Measurements from ENCODE around the gene SMPD3. TPM values are rescaled to one million over a fixed set of nuclear protein-coding genes. Genes with fewer than 3 reads are reported as not detected.
A peak's percentile ranks its signal among the peaks of the same experiment; 100 is the strongest.

SMPD3 gene
- total RNA-seq, 3 donors from 2014 or later: under 0.01 to 15.4 (median 2.9) TPM

DNA sequence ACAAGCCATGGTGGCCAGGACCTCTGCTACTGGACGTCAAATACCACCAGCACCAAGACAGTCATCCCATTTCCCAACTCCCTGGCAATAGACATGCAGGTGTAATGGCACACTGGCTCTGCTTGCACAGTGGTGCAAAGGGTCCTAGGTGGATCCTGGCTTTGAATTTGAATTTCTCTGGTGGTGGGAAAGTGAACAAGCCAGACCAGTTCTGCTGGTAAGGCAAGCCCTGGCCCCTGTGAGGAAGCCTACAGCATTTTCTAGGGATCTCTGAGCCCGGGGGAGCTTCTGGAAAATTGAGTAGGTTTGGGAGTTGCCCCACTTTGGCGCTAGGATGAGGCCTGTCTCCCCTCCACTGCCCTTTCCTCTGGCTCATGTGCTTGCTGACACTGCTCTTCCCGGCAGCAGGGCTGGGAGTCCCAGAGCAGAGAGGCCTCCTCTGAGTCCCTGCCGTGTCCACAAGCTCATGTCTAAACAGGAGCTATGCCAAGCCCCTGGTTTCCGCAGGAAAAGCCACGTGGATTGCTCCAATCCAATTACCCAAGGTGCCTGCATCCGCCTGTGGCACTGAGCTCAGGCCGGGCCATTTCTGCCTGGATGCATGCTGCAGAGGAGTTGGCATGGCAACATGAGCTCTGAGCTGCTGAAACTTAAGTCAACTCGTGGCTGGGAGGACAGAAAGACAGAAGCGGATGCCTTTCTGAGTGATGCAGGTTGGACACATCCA is 70.5 kb downstream of the SMPD3 start:
- peak in 1 of 2 donors; percentile 61 for DNase-seq (ENCODE audit: low spot score in 2 of 2)
- TF ChIP-seq, protein P1, sequence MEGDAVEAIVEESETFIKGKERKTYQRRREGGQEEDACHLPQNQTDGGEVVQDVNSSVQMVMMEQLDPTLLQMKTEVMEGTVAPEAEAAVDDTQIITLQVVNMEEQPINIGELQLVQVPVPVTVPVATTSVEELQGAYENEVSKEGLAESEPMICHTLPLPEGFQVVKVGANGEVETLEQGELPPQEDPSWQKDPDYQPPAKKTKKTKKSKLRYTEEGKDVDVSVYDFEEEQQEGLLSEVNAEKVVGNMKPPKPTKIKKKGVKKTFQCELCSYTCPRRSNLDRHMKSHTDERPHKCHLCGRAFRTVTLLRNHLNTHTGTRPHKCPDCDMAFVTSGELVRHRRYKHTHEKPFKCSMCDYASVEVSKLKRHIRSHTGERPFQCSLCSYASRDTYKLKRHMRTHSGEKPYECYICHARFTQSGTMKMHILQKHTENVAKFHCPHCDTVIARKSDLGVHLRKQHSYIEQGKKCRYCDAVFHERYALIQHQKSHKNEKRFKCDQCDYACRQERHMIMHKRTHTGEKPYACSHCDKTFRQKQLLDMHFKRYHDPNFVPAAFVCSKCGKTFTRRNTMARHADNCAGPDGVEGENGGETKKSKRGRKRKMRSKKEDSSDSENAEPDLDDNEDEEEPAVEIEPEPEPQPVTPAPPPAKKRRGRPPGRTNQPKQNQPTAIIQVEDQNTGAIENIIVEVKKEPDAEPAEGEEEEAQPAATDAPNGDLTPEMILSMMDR (IDR thresholded peaks at IDR 0.05): no peak
- TF ChIP-seq POLR2A (IDR thresholded peaks at IDR 0.05): no peak
- TF ChIP-seq POLR2AphosphoS5 (IDR thresholded peaks at IDR 0.05): no peak
- intact Hi-C loops (cut with DNase I; ENCODE audit: low total_unique reads): no loop called here
- Histone ChIP-seq H3K4me3 (no peak overlapping the region), H3K9me3 (no peaks in the 10 kb centered on the region), H3K36me3 (no peaks in the 10 kb centered on the region), H3K27ac (peak overlapping the region in 1 of 2 donors; percentile 32), H3K27me3 (no peaks in the 10 kb centered on the region), H3K4me1 (no peaks in the 10 kb centered on the region)

DNA sequence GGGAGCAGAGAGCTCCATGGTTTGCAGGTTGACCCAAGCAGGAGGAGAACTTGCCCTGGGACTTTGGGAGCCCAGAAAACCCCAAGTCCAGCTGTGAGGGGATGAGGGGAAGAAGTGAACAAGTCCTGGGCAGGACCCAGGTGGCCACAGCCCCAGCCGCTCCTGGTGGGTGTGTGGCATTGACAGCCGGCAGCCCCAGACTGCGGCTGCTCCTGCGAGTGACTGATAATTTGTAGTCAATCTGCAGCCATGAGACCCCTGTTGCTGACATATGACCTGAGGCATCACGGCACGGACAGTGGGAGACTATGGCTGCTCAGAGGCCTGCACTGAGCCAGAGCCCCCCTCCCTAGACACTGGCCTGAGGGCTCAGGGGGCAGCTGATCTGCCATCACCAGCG is 71.1 kb downstream of the SMPD3 start:
- Histone ChIP-seq H3K9me3 (no peaks in the 10 kb centered on the region), H3K4me1 (no peaks in the 10 kb centered on the region), H3K4me3 (no peak overlapping the region), H3K27ac (peak overlapping the region in 1 of 2 donors; percentile 32), H3K36me3 (no peaks in the 10 kb centered on the region), H3K27me3 (no peaks in the 10 kb centered on the region)
- intact Hi-C loops (cut with DNase I; ENCODE audit: low total_unique reads): no loop called here
- TF ChIP-seq POLR2AphosphoS5 (IDR thresholded peaks at IDR 0.05): no peak
- DNase-seq (ENCODE audit: low spot score in 2 of 2): no peak

DNA sequence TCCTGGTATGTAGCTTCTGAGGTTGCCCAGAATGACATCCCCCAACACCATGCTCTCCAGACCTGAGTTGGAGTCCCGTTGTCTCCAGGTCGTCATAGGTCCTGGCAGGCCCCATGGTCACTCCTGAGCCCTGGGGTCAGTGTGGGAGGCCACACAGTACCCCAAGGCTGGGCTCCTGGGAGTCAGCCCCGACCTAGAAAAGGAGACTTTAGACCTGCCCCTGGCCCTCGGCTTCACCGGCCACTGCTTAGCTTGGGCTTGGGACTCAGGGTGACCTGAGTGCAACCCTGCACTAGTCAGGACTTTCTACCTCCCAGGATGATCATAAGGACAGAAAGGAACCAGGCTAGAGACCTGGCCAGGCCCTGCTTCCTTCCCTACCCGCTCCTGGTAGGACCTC is 71.7 kb downstream of the SMPD3 start:
- intact Hi-C loops (cut with DNase I; ENCODE audit: low total_unique reads): no loop called here
- Histone ChIP-seq H3K36me3 (no peaks in the 10 kb centered on the region), H3K27ac (no peak overlapping the region), H3K4me3 (no peak overlapping the region), H3K27me3 (no peaks in the 10 kb centered on the region), H3K4me1 (no peaks in the 10 kb centered on the region), H3K9me3 (no peaks in the 10 kb centered on the region)
- TF ChIP-seq POLR2AphosphoS5 (IDR thresholded peaks at IDR 0.05): no peak
- TF ChIP-seq POLR2A (IDR thresholded peaks at IDR 0.05): no peak
- TF ChIP-seq, protein P1 (IDR thresholded peaks at IDR 0.05): no peak
- DNase-seq (ENCODE audit: low spot score in 2 of 2): no peak

DNA sequence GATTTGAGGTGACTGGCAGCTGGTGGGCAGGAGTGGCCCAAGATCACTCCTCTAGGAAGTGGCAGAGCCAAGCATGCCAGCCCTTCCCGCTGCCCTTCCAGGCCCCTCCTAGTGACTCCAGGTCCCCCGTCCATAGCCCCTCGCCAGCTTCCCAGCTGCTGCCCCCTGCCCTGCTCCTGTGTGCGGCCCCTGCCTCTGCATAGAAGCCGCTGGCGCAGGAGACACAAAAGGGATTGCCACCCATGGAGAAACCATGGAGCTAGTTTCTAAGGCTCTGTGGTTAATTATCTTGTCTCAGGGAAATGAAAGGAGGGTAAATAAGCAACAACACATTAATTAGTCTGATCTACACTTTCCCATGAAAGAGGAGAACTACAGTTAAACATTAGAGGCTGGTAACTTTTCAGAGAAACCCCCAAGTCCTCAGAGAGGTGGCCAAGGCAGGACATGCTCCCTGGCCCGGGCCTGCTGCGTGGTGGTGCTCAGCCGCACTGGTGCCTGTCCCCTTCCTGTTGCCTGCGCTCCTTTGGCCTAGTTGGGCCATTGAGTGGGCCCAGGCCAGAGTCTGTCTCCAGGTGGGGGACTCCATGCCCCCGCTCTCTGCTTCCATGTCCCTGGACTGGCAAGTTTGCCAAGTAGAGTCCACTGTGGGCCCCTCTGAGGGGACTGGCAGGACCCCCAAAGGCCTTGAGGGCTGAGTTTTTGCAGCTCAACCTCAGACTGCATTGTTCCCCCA is 72.3 kb downstream of the SMPD3 start:
- no peak overlapping the region for H3K4me3 ChIP-seq
- H3K9me3 ChIP-seq: no peaks in the 10 kb centered on the region
- intact Hi-C loops (cut with DNase I; ENCODE audit: low total_unique reads): no loop called here
- DNase-seq (ENCODE audit: low spot score in 2 of 2): no peak
- no peaks in the 10 kb centered on the region for H3K4me1 ChIP-seq
- H3K36me3 ChIP-seq: no peaks in the 10 kb centered on the region
- H3K27ac ChIP-seq: no peak overlapping the region
- no peaks in the 10 kb centered on the region for H3K27me3 ChIP-seq
- TF ChIP-seq, protein P1 (IDR thresholded peaks at IDR 0.05): no peak
- TF ChIP-seq POLR2AphosphoS5 (IDR thresholded peaks at IDR 0.05) (no peak), POLR2A (IDR thresholded peaks at IDR 0.05) (no peak)

DNA sequence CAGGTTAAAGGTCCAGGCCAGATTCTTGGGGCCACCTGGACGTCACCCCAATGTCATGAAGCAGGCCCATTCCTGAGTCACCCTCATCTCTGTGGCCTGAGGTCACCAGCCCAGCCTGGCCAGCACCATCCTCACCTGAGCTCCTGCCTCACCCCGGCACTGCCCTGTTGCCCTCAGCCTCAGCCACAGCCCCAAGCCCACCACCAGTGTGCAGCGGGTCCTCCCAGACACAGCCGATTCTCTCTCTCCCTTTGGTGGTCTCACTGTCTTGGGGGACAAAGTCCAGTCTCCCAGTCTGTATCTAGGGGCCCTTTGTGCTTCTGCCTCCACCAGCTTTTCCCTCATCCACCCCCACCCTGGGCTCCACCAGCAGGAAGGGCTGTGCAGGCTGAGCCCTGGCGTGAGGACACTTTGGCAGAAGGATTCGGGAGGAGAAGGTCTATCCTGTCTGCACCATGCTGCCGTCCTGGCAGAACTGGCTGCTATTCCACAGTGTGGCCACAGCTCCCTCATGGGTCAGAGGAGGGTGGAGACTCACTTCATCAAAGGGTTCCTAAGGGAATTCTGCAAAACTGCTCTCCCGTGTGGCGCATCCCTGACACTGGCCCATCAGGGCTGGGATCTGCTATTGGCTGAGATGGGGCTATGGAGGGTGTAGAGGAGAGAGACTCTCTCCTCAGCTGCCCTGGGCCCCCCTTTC is 73.2 kb downstream of the SMPD3 start:
- H3K27me3 ChIP-seq: no peaks in the 10 kb centered on the region
- no peaks in the 10 kb centered on the region for H3K9me3 ChIP-seq
- DNase-seq (ENCODE audit: low spot score in 2 of 2): no peak
- no peak overlapping the region for H3K27ac ChIP-seq
- TF ChIP-seq, protein P1 (IDR thresholded peaks at IDR 0.05): no peak
- TF ChIP-seq POLR2A (IDR thresholded peaks at IDR 0.05): no peak
- TF ChIP-seq POLR2AphosphoS5 (IDR thresholded peaks at IDR 0.05): no peak
- no peak overlapping the region for H3K4me3 ChIP-seq
- H3K4me1 ChIP-seq: no peaks in the 10 kb centered on the region
- intact Hi-C loops (cut with DNase I; ENCODE audit: low total_unique reads): no loop called here
- H3K36me3 ChIP-seq: no peaks in the 10 kb centered on the region
